ENCODE results near the gene CHD9NB.

CHD9NB gene

DNA sequence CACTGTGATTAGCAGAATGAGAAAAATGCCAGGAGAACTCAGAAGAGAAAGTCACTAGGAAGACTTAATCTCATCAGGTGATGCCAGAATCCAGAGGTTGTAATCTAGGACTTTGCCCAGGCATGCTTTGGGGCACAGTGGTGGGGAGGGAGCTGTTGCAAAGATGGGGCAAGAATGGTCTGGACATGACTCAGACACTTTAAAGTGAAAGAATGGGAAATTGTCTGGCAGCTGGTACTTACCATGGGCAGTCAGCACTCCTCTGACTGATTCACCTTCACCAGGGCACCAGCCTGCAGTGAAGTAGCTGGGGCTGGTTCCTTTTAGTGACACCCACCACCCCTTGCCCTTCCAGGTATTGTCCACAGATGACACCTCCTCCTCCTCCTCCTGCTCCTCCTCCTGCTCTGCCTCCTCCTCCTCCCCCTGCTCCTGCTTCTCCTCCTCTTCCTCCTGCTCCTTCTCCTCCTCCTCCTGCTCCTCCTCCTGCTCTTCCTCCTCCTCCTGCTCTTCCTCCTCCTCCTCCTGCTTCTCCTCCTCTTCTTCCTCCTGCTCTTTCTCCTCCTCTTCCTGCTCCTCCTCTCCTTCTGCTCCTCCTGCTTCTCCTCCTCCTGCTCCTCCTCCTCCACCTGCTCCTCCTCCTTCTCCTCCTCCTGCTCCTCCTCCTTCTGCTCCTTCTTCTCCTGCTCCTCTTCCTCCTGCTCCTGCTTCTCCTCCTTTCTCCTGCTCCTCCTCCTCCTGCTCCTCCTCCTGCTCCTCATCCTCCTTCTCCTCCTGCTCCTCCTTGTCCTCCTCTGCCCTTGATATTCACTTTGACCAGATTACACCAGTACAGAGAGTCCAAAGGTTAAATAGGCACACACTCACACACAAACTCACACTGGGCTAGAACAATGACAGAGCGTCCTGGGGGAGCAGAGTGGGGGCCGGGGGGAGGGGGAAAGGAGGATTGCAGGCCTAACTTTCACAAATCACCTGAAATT, at the start of gene CHD9NB:
CHD9NB (minus strand) TSS at position 379 of the 983 bp plus-strand sequence. CDS start 8,739 bp downstream, outside the sequence.
- peak; percentile 57 for DNase-seq

DNA sequence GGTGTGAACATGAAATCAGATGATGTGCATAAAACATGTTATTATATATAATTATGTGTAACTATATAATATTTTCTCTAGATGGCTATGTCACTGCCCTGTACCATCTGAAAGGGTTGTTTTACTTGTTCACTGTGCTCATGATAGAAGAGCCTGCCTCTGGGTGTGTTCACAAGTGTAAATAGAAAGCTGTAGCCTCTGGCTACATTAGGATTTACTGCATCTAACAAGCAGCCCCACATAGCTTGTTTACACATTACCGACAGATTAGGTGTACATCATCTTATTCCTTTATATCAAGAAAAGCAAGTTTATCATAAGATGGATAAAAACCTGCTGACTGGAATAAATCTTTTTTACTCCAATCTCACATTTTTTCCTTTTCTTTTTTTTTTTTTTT, 48.2 kb upstream of the CHD9NB start:
- no peak for DNase-seq

DNA sequence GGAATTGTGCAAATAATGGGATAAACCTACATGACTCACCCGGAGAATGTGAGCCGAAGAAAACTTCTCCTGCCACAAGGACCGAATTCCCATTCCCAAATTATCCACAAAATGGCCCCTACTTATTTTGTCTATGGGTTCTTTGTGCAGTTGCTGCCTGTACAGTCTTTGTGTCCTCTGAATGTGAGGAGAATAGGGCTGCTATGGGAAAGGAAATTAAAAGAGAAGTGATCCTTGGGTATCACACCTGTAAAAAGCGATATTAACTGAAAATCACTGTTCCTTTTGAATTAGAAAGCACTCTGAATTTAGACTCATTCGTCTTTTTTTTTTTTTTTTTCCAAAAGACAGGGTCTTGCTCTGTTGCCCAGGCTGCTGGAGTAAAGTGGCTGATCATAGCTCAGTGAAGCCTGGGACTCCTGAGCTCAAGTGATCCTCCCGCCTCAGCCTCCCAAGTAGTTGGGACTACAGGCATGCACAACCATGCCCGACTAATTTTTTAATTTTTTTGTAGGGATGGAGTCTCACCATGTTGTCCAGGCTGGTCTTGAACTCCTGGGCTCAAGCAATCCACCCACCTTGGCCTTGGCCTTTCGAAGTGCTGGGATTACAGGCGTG, 47.5 kb upstream of the CHD9NB start:
- DNase-seq, result no peak

DNA sequence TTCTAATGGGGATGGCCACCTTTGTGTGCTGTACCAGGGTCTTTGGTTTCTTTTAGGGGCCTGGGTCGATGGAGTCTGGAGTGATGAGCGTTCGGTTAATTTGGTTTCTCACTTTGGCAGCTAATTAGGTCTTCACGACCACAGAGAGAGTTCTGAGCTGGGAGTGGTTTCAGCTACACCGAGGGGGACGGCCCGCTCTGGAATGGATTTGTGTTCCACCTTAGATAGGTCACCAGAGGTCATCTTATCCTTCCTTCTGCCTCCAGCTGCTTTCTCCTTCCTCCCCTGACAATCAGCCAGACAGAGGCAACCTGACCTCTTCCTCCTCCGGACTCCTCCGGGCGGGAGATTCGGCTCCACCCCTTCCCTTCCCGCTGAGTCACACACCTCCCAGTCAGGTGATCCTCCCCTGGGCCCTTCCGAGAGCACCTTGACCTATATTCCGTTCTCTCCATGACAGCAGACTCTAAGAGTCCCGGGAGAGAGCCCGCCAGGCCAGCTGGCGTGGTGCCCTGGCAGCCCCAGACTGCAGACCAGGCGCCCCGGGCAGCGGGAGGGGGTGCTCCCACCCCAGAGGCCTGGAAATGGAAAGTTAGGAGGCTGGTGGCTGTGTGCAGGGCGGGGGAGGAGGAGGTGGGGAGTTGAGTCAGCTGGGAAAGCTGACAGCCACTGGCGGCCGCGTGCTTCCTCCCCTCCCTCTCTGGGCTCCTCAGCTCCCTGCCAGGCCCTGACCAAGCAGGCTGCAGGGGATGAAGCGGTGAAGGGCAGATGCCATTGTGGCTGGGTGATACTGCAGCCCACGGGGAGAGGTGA, 46.8 kb upstream of the CHD9NB start:
- DNase-seq, result peak; percentile 87

DNA sequence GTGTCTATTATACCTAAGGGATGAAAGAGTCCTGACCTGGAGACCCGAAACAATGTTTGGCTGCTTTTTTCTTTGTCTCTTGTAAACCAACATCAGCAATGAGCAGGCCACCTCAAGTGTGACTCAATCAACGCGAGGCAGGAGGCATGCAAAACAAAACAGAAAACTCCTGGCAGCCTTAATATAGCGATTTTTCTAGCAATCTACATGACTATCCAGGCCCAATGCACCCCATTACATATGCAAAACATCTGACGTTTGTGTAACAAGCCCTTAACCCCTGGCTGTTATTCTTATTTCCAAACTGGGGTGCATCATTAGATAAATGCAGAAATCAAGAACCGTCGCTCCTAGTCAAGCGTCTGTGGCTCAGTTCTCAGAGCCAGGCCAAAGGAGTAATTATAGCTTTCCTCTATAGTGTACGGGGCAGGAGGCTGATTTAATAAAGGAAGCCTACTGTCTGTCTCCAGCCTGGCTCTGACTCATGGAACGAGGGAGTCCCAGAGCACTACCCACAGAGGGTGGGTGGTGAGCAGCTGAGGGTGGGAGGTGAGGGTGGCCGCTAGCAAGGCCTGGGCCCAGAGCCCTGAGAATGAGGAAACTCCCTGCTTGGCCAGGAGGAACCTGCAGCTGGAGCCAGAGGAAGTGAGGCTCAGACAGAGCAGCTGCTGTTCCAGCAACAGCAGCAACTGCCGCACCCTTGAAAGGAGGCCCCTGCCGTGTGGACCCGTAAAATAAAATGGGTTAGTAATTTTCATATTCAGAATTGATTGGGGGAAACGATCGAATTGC, 46.0 kb upstream of the CHD9NB start:
- DNase-seq, result peak; percentile 76

DNA sequence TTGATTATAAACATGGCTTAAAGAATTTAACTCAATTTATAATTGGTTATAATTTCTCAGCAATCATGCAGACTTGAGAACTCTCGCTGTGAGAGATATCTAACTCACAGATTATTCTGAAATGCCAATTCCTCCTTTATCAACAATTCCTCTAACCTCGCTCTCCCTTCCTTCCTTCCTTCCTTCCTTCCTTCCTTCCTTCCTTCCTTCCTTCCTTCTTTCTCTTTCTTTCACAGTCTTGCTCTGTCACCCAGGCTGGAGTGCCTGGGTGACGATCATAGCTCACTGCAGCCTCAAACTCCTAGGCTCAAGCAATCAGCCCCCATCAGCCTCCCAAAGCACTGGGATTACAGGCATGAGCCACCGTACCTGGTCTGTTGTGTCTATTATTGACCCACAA, 44.5 kb upstream of the CHD9NB start:
- no peak for DNase-seq

DNA sequence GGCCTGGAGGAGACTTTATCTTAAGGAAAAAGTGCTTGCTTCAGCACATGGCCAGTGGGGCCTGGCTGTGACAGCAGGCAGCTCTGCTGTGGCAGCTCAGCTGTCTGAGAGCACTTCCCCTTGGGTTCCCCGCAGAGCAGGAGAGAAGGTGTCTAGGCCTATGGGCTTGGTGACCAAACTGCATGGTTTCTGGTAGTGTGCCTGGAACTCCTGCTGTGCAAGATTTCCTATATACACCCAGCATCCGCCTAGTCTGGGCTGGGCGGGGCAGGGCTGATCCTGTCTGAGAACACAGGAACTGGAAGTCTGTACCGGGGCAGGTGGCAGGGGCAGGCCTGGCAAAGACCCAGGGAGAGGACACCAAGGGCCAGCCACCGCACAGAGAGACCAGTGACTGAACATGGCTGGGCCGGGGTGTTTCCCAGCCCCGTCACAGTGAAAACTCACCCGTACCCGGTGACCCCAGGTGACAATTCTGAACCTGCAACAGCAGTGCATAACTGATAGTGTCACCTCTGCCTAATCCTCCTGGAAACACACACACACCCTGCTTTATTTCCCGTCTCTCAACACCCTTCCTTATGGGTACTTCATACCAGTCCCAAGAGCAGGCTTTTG, 41.4 kb upstream of the CHD9NB start:
- DNase-seq, result peak; percentile 83

DNA sequence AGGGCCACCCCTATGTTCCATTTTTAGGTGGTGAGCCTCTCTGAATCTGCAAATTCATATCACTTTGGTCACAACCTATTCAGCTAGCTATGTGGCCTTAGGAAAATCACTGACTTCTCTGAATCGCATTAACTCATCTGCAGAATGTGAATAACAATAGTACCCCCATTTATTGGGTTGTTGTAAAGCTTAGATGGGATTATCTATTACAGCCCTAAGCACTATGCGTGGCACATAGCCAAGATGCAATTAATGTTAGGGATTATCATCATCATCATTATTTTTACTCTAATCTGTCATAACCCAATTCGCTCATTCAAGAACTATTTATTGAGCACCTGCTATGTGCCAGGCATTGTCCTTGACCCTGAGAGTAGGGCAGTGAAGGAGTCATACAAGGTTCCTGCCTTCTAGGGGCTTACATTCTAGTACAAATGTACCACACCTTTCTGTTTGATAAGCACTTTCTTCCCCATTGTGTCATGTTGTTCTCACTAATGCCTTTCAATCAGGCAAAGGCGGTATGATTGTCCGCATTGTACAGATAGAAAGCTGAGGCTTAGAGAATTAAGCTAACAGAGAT, 40.6 kb upstream of the CHD9NB start:
- DNase-seq, result no peak

DNA sequence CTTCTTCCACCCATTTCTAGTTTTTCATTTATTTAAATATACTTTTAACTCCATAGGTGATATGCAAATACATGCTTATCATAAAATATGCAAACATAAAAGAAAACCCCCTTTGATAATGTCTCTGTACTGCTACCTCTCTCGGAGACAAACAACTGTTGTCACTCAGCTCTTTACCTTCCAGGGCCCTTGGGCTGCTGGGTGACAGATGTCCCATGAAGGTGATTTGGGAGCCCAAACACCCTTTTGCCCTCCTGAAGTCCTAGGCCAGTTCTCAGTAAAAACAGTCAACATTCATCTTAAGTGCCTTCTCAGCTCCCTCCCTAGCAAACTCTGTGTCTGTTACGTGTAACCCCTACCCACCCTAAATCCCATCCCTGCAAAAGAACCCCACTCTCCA, 39.6 kb upstream of the CHD9NB start:
- DNase-seq, result no peak

DNA sequence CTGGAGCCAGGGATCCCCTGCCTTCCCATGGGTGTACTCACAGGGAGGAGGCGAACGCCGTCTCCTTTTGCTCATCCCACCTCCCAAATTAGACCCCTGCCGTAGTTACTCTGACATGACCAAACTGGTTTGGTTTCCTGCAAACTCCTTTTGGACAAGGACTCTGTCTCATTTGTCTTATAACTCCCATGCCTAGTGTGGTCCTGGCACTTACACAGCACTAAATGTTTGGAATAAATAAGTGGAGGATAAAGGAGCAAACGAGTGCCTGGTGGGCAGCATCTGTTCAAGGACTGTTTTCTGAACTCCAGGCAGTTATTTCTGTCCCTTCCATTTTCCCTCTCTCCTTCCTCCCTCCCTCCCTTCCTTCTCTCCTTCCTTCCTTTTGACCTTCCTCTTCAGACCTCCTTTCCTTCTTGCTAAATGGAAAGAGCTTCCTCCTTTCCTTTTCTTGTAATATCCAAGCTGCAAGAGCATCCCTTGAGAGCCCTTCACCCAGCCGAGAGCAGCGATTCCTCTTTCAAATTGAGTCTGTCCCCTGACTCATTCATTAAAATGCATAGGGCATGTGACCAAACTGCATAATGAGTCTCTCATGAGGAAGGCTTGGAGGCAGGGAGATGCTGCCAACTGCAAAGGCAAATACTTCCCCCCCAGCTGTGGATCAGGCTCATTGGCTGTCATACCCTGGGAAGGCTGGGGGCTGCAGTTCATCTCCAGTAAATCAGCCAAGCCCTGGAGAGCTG, 38.9 kb upstream of the CHD9NB start:
- peak; percentile 49 for DNase-seq

DNA sequence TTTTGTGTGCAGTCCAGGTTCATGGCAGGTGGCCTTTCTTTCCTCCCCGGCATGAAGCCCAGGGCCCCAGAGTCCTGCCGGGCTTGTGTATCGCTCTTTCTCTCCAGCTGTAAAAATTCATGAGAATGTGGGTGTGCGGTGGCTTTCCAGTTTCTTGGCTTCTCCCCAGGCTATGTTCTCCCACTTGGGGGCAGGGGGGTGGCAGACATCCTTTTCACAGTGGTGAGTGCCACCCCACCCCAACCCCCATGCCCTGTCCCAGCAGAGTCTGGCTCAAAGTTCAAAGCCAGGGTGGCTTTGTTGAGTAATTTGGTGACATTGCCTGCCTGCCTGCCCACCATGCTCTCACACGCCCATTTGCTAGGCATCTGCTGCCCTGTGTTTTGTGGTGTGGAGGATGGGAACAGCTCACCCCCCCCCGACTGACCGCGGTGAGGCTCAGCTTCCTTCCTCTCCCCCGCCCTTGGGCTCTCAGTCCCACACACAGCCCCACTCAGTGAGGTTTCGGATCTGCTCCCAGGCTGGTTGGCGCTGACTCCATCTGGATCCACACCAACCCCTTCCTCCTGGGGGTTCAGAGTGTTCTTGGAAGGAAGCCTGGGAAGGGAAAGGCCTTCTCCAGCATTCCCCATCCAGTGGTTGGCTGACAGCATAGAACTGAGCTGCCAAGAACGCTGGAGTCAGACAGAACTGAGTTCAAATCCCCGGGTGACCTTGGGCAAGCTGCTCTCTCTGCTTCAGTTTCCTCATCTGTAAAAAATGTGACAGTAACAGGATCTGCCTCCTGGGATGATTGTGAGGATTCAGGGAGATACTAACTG, 38.1 kb upstream of the CHD9NB start:
- DNase-seq, result peak; percentile 73

DNA sequence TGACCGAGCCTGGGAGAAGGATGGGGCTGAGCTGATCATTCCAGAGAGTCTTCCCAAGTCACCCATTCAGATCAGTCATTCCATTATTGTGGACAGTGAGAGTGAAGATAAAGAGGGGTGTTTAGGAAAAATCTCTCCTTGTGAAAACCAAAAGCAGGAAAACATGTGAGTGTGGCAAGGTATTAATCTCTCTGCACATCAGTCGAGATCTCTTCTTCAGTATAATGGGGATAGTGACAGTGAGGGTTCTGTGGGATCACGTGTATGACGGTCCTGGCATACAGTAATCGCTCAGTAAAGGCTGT, 37.5 kb upstream of the CHD9NB start:
- DNase-seq, result no peak

DNA sequence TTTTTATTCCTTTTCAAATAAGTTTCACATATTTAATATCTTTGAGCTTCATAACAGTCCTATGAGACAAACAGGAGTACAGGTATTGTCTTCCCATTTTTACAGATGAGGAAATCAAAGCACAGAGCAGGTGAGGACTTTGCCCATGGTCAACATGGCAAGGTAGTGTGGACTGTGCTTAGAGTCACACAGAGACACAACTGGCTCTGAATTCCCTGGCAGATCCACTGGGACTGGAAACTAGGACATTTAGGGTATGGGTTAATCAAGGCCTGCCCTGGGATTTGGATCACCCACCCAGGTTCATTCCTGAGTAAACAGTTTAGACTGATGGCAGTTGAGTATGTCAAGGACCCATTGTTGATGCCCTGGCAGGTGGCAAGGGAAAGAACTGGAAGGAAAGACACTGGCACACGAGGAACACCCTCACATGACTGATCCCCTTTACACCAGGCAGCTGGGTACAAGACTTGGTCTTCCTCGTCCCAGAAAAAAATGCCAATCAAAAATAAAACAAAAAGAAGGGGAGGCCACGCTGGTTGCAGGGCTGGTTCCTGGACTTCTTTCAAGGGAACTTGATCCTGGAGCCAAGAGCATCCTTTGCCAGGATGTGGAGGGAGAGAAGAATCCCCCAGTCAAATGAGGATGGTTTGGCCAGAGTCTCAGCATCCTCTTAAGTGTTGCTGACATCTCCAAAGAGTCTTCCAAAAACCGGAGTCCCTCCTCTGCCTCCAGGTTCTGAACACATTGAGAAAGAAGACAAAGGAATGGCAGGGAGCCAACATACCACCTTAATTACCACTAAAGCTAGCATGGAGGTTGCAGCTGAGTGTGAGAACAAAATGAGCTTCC, 37.0 kb upstream of the CHD9NB start:
- DNase-seq, result no peak

DNA sequence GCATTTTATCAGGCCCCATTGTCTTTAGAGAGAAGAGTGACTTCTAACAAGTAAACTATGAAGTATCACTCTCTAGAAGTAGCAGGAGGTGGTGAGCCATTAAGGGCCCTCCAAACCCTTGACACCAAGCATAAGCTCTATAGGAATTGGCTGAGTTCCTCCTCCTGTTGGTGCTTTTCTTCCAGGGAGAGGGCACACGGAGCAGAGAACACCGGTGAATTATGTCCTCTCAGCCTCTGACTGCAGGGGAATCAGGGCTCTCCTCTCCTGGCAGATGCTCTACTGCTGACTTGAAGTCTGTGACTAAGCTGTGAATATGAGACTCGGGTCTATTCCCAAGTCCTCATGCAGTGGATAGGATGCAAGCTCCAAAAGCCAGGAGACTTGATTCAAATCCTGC, 34.4 kb upstream of the CHD9NB start:
- DNase-seq, result no peak

DNA sequence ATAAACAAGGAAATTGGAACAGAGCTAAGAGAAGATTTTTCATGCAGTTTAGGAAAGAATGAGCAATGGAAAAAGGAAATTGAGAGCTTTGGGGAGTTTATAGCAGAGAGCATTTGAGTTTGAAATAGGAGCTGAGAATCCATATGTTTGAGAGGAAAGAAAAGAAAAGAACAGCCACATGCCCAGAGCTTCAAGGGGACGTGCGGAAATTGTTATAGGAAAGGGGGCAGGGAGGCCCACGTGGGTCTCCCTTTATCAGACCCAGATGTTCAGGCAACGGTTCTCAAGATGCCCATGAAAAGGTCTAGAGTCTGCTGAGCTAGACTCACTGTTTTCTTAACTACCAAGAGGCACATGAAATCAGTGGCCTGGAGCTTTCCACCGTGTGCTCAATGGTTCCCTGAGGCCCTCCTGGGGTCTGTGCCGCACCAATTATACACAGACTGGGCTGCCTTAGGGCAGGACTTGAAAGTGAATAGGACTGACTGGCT, 33.3 kb upstream of the CHD9NB start:
- DNase-seq, result peak; percentile 80

DNA sequence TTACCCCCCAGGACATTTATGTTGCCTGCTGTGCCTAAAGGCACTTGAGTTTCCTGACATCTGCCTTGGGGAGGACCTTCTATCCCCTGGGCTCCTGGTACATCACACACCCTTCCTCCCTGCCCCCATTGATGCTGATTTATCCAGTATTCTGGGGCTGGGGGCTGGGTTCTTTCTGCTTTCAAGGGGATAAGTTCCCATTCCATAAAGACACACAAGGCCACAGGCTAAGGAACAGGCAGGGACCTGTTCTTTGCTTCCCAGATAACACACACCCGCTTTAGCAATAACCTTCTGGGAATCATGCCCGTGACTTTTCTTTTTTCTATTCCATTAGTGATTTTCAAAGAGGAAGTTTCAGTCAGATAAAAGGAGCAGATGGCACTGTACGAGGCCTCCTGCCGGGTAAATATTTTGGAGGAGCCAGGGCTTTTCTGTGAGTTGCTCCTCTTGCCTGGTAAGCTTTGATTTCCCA, 32.7 kb upstream of the CHD9NB start:
- DNase-seq, result no peak

DNA sequence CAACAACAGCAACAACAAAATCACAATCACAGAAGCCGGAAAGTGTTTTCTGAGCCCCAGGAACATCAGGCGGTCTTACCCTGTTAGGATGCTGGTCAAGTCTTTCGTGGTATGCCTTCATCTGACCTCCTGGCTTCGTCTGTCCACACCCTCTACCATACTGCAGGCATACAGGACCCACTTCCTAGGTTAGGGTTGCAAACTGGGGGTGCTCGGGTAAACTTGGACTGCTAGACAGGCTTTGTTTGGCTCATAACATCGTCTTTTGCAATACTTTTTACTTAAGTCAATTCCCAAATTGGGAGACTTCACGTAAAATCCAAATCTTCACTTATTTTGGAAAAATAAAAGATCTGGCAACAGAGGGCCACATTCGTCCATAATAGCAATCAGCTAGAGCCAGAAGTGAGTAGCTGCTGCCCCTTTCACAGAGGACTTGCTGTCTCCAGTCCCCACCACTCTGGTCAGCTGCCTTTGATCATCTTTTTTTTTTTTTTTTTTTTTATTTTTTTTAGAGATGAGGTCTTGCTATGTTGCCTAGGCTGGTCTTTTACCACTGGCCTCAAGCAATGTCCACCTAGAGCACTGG, 32.1 kb upstream of the CHD9NB start:
- DNase-seq, result no peak

DNA sequence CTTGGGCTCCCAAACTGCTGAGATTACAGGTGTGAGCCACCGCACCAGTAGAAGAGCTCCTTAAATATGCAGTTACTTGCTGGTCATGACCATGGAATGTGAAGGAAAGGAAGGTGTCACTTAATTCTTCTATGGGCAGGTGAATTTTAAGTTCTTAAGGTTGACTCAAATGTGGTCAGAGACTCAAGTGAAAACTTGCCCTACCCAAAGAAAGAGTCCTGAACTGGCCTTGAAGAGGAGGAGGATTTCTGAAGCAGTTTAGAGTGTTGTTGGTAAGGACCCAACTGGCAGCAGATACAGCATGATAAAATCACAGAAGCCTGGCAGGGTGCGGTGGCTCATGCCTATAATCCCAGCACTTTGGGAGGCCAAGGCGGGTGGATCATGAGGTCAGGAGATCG, 31.4 kb upstream of the CHD9NB start:
- DNase-seq, result peak; percentile 41

All from hematopoietic multipotent progenitor cell treated with erythropoietin and hydrocortisone succinate and interleukin-3 and kit ligand, for 6 days (in vitro differentiated cells).